GM21619 (cell line): ENCODE measurements around the gene ANKRD27.
"Not testable (repeated sequence)": the region's sequence is repeated elsewhere in the genome, so short reads cannot be mapped to it uniquely, and the experiment has no call there.

Source experiments
- ATAC-seq: cut with Tn5 transposase; IDR thresholded peaks from one replicate; pipeline ENCODE4 v1.9.1; 2021; ENCODE audit not compliant: unreplicated experiment

The ANKRD27 gene

DNA sequence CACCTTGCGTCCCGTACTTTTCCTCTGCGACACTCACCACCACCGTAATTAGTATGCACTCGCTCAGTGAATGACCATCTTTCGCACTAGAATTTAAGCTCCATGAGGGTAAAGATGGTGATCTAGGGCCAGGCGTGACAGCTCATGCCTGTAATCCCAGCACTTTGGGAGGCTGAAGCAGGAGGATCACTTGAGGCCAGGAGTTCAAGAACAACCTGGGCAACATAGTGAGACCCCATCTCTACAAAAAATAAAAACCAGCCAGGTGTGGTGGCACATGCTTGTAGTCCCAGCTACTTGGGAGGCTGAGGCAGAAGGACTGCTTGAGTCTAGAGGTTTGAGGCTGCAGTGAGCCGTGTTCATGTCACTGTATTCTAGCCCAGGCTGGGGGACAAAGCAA is 18.6 kb downstream of the ANKRD27 start:
- ATAC-seq, result not testable (repeated sequence)

DNA sequence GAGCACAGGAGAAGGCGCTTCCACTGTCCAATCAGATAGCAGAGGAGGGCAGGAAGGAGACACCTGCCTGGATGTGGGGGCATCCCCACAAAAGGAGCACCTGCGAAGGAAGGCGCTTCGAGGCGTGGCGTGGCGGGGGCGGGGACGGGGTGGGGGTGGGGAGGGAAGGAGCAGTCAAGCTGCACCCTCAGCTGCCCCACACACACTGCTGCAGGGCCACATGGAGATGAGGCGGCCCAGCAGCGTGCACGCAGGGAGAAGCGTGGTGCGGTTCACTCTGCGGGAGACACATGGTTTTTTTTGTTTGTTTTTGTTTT is 21.4 kb downstream of the ANKRD27 start:
- no peak for ATAC-seq

DNA sequence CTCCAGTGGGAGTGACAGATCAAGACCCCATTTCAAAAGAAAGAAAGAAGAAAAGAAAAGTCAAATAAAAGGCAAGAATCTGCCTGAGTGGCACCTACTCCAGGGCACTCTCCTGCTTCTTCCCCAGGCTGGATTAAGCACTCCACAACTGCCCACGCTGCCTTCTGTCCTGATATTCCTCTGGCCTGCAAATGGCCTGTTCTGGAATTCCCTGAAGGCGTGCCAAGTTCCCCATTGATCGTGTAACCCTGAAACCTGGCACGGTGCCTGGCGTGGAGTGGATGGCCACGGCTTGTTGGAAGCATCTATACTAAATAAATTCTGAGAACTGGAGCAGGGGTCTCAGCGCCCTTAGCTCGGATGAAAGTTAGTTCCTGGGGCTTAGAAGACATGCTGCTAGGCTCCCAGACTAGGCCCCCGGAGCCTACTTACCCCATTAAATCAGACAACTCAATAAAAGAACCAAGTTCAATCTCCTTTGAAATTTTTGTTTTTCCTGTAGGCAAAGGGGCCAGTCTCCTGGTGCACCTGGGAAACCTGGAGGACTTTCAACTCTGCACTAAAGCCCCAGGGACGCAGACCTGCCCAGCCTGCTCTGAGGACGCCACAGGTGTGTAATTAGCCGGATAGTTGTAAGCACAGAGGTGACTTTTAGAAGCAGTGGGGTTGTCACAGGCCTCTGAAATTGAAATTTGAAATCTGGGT is 21.9 kb downstream of the ANKRD27 start:
- ATAC-seq, result no peak

DNA sequence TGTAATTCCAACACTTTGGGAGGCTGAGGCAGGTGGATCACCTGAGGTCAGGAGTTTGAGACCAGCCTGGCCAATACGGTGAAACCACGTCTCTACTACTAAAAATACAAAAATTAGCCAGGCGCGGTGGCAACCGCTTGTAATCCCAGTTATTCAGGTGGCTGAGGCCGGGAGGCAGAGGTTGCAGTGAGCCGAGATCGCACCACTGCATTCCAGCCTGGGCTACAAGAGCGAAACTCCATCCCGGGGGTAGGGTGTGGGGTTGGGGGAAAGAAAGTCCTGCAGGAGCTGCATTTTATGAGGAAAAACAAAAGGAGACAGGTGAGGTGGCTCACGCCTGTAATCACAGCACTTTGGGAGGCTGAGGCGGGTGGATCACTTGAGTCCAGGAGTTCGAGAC is 22.6 kb downstream of the ANKRD27 start:
- not testable (repeated sequence) for ATAC-seq

DNA sequence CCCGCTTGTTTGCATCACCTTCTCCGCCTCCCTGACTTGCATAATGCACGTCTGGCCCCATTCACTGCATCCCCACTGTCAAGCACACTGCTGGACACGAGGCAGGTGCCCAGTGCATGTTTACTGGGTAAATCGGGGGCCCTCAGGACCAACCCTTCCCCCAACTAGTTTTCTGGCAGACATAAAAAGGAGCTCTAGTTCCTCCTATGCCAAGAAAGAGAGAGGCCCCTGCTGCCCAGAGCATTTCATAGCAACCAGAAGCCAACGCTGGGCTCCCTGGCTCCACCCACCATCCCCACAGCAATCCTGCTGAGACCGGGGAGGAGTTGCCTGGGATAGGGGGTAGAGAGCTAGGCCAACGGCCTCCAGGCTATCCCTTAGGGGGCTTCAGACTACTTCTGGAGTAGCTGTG is 23.2 kb downstream of the ANKRD27 start:
- no peak for ATAC-seq

DNA sequence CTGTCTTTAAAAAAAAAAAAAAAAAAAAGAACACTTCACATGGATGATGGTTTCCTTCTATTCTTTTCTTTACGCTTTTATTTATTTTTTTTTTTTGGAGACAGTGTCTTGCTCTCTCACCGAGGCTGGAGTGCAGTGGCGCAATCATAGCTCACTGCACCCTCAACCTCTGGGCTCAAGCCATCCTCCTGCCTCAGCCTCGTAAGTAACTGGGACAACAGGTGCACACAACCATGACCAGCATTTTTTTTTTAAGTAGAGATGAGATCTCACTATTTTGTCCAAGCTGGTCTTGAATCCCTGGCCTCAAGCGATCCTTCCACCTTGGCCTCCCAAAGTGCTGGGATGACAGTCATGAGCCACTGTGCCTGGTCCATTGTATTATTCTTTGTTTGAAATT is 24.3 kb downstream of the ANKRD27 start:
- no peak for ATAC-seq

DNA sequence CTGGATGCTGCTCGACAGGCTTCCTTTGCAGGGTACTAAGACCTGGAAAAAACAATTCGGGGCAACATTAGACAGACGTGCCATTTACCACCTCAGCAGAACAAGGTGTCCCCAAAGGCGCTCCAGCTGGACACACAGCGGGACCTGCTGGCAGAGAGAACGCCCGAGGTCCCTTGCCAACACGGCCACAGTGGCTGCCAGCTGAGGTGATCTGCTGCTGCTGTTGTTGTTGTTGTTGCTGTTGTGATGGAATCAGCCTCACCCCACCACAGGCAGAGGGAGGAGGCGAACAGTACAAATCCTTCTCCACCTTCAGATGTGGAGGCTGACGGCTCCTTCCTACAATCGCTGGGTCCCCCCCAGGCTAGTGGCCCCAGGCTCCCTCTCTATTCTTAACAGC is 25.2 kb downstream of the ANKRD27 start:
- no peak for ATAC-seq

DNA sequence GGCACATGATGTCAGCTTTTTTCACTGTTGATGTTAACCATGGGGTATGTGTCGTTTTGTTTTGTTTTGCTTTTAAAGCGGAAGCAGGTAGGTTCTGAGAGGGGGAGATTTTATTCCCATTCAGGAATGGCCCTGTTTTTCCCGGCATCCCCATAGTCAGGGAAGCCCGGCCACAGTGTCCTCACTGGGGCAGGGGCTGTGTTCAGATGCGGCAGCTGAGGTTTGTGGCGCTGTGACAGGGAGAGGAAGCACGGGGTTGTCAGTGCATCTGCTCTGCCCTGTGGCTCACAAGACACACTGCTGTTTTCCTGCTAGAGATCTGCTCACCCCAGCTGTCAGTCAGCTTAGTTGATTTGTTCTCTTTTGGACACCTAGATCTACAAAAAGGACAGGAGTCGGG is 27.6 kb downstream of the ANKRD27 start:
- ATAC-seq, result no peak

DNA sequence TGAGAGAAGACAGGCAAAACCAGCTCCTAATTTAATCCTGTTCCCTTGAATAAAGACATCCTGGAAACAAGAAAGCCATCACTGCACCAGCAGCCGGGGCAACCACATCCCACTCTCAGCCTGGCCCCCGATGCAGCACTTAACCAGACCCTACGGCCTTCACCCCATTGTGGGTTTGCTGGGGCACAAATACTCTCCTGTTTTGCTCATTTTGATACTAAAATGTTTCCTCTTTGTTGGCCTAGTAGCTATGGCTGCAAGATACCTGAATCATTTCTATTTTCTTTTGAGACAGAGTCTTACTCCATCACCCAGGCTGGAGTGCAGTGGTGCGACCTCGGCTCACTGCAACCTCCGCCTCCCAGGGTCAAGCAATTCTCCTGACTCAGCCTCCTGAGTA is 28.4 kb downstream of the ANKRD27 start:
- ATAC-seq, result no peak

DNA sequence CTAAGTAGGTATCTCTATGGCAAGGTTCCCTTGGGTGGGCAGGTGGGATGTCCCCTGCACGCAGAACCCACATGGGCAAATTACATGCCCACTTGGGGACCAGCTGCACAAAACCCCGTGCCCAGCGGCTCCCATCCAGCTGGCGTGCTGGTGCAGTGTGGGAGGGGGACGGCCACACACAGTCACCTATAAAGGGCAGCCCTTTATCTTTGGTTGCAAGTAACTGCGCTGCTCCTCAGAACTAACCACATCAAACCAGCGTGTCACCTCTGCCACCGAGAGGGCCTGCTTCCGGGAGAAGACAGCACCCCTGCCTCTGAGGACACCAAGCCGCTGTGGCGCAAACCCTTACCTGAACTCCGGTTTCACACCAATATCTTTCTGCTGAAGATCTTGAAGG is 32.2 kb downstream of the ANKRD27 start:
- ATAC-seq, result no peak

DNA sequence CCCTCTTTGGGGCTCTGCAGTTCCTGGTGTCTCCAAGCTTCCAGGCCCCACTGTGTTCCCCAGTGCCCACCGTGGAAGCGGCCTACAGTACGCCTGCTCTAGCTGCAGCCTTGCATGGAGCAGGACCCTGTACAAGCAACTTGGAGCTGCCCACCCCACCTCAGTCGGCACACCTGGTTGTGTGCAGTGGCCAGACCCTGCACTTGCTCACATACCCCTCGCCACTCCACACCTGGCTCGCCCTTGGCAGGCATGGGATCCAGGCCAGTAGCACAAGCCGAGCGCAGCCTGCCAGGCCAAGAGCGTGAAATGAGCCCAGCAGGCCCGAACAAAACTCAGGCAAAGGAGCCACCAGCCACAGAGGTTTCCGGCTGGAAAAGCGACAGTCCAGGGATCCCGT is 36.4 kb downstream of the ANKRD27 start:
- no peak for ATAC-seq

DNA sequence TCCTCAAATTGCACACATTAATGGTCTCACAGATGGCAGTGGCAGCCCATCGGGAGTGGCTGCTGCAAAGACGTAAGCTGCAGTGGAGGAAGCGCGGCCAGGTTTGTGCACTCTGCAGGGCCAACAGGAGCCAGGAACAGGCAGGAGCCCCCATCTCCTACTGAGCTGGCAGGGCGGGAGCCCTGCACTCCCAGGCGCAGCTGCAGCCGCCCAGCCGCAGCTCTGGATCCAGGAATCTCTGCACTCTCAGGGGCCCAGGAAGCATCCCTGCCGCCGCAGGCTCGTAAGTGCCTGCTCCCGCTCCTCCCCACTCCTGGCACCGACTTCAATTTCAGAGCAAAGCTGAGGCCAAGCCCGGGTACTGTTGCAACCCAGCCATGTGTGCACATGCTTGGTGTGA is 37.5 kb downstream of the ANKRD27 start:
- no peak for ATAC-seq

DNA sequence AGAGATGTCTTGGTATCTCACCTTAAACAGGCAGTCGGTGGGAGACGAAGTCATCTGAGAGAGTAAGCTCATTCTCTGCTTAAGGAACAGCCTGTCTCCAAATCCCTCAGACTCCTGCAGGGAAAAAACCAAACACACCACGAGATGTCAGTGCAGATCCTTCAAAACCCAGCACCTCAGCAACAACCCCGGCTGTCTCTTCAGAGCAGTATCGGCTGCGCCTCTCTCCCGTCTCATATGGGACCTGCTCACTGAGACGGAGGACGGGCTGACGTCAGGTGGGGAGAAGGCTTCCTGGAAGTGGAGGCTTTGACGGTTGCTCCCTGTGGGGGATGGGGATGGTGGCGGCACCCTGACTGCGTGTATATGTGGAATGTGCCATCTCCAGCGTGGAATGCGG is 43.6 kb downstream of the ANKRD27 start:
- no peak for ATAC-seq

DNA sequence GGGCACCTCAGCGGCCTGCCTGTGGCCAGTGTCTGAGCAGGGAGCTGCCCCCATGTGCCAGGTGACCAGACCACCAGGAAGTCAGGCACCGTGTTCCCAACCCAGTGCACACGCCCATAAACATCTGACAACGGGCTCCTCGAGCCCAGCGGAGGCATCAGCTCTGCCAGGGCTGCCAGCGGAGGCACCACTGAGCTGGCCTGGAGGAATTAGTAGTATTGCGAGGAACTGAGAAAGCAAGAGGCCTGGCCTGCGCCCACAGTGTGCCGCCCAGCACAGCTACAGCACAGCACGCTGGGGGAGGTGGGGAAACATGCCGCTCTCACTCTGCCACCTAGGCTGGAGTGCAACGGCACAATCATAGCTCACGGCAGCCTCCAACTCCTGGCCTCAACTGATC is 44.6 kb downstream of the ANKRD27 start:
- no peak for ATAC-seq

DNA sequence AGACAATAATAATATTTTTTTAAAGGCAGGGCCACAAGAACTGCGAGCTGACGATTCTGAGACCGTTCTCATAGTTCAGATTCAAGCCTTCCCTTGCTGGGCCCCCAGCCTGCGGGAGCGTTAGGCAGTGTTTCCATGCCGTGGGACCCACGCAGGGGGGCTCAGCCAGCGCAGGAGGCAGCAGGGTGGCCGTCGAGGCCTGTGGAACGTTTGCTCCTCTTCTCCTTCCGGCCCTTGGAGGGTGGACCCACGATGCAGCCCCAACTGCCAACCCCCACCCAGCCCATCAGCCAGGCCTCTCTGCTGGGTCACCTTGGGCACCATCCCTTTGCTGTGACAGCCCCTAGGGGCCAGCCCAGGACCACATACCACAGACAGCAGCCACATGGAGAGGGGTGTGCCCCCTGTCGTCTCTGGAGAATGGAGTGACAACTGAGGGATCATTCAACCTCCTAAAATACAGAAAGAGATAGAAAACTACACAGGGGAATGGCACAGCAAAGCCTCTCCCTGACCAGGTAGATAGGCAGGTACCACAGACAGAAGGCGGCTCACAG is 47.2 kb downstream of the ANKRD27 start:
- no peak for ATAC-seq

DNA sequence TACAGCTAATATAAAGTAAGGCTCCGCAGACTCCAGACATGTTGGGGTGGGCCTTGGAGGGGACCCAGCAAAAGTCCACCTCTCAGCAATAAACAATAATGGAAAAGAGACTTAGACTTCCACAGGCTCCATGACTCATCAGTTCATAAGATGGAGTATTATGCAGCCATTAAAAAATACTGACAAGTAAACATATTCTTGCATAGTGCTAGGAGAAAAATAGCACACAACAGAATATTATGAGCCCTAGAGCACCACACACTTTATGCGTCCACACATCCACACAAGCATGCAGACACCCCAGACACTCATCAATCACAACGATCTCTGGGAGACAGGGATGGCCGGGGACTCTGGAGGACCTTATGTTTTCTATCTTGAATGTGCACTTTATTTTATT is 48.0 kb downstream of the ANKRD27 start:
- ATAC-seq, result no peak

DNA sequence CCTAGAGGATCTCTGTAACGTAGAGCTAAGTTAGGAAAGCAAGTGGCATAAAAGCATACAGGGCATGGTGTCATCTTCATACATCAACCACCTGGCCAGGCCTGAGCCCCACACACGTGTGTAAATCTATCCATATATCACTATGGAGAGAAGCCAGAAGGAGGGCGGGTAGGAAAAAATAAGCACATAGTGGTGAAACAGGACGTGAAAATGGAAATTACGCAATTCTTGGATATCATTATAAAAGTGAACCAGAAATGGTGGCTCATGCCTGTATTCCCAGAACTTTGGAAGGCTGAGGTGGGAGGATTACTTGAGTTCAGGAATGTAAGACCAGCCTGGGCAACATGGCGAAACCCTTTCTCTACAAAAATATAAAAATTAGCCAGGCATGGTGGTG is 50.6 kb downstream of the ANKRD27 start:
- no peak for ATAC-seq

DNA sequence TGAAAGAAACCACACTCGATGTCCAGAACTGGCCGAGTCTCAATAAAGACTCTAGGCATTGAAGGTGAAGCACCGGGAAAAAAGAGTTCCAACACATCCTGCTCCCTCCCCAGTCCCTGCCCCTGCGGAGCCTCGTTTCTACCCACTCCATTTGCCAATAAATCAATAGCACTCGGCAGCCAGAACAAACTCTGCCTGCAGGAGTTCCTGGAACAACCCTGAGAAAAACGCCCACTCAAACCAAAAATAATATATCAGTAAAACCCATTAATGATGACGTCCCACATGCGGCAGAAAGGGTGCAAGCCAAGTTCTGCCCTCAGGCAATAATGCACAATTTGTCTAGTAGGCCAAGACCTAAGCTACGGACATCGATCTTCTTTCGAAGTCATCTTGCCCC is 53.0 kb downstream of the ANKRD27 start:
- no peak for ATAC-seq

DNA sequence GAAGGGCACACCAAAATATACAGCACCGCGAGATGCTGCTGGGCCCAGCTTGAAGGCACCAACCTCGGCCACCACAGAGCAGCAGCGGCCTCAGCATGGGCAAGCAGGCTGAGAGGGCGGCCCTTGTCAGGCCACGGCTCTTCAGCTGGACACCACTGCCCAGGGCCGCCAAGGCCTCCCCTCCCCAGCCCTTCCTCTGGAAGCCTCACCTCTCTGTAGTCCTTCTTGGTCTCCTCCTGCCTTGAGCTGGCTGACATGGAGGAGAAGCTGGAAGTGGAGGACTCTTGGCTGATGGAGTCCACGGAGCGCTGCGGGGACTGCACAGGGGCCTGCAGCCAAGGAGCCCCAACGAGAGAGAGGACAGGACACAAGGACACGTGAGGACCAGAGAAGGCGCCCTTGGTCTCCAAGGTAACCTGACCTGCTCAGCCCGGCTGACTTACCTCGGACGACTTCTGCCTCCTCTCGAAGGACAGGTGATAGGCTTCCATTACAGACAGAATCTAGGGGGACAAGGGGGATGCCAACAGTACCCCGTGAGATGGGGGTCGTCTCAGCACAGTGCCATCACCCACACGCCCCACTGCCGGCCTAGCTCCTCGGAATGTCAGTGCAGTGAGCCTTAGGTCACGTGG is 55.8 kb downstream of the ANKRD27 start:
- no peak for ATAC-seq

DNA sequence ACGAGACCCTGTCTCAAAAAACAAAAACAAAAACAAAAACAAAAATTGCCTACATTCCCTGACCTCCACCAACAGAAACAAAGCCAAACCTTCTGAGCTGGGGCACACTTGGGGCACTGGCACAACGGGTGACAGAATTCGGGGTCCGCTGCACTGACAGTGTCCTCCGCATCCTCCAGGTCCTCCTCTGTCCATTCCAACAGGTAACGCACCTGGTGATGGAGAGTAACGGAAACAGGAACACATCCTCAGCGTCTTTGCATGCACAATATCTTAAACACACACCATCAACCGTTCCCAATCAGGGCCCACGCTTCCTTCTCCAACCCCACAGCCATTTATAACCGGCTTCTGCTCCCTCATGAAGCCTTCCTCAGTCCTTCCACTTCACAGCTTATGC is 59.4 kb downstream of the ANKRD27 start:
- no peak for ATAC-seq

DNA sequence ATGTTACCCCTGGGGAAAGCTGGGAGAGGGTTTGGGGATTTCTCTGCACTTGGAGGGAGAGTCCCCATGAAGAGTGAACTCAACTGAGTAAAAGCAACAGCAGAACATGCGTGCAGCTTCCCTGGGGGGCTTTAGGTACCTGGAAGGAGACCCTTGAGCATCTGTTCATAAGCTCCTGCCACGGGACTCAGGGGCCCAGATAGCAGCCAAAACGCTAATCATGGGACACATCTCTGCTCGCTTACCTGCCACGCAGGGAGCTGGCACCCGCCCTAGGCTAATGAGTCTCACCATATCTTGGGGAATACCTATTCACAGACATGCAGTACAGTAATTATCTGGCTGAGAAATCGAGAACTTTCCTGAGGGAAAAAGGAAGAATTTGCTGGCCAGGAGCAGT is 60.1 kb downstream of the ANKRD27 start:
- no peak for ATAC-seq

DNA sequence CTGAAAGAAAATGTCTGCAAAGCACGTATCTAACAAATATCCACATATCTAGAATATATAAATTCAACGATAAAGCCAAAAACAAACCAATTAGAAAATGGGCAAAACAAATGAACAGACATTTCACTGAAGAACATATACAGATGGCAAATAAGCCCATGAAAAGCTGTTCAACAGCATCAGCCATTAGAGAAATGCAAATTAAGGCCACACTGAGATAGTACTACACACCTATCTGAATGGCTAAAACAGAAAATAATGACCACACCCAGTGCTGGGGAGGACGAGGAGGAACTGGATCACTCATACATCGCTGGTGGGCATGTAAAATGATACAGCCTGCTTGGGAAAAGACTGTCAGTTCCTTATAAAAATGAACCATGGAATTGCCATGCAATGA is 62.0 kb downstream of the ANKRD27 start:
- no peak for ATAC-seq

DNA sequence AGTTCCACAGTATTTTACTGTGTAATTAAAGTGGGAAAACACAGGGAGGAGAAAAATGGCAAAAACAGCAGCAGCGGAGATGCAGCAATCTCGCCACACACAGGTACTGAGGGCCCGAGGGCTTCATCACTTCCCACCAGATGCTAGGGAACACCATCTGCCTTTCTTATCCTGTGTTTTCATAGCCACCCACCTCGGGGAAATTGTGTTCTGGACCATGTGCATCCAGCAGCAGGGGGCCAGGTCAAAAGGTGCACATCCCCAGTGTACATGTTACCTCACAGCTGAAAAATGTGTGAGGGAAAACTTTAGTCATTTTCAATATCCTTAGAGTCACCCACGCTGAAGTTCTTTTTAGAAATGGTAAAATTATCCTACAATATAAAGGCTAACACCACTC is 63.8 kb downstream of the ANKRD27 start:
- no peak for ATAC-seq
